Activated CD4-positive, alpha-beta T cell treated with anti-CD3 and anti-CD28 coated beads, Interleukin-10, Interleukin-2, amounts not matched to agents 100 ng/mL and 50 ng/mL, durations not matched to agents 16 hours and 8 hours (primary cell): ENCODE data around the gene PCDHB2.
"Not testable (repeated sequence)": the region's sequence is repeated elsewhere in the genome, so short reads cannot be mapped to it uniquely, and the experiment has no call there.

ENCODE experiments used
- DNase-seq: peaks from one replicate; pipeline ENCODE4 v3.0.0-alpha.2; 2020

The PCDHB2 gene

DNA sequence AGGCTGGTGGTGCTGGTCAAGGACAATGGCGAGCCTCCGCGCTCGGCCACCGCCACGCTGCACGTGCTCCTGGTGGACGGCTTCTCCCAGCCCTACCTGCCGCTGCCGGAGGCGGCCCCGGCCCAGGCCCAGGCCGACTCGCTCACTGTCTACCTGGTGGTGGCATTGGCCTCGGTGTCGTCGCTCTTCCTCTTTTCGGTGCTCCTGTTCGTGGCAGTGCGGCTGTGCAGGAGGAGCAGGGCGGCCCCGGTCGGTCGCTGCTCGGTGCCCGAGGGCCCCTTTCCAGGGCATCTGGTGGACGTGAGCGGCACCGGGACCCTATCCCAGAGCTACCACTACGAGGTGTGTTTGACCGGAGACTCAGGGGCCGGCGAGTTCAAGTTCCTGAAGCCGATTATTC is 42.9 kb downstream of the PCDHB2 start:
- not testable (repeated sequence) for DNase-seq
